ENCODE data around the gene RASGRF1.

GRCh38 chr15:78999636-79000035 lies 90.9 kb downstream of the RASGRF1 start:
- TF ChIP-seq CTCF (IDR thresholded peaks at IDR 0.05) (no peak), POLR2A (IDR thresholded peaks at IDR 0.05) (no peak)
